ENCODE results near the gene LRMDA.

Gene LRMDA

GRCh38 chr10:75845176-75845947 is 413.9 kb downstream of the LRMDA start:
- Histone ChIP-seq H3K27ac (no peak overlapping the region), H3K4me3 (IDR thresholded peaks at IDR 0.05; ENCODE audit: insufficient read depth, low read depth, low read length) (no peak overlapping the region), H3K79me2 (ENCODE audit: insufficient read depth, low read depth) (no peaks in the 10 kb centered on the region), H4K20me1 (ENCODE audit: insufficient read depth) (no peaks in the 10 kb centered on the region), H3K4me1 (ENCODE audit: low read depth, poor library complexity, severe bottlenecking) (no peaks in the 10 kb centered on the region), H3K4me2 (no peak overlapping the region), H3K36me3 (ENCODE audit: insufficient read depth) (no peaks in the 10 kb centered on the region), H3K27me3 (ENCODE audit: insufficient read depth, low read depth) (no peaks in the 10 kb centered on the region), H2AFZ (ENCODE audit: low read depth) (no peak overlapping the region), H3K9ac (no peak overlapping the region)
- TF ChIP-seq CTCF (conservative IDR thresholded peaks at IDR 0.05; ENCODE audit: low read depth, low read length), result no peak

GRCh38 chr10:75847477-75847876 is 416.1 kb downstream of the LRMDA start:
- Histone ChIP-seq H3K36me3 (ENCODE audit: insufficient read depth) (no peaks in the 10 kb centered on the region), H3K79me2 (ENCODE audit: insufficient read depth, low read depth) (no peaks in the 10 kb centered on the region), H3K4me2 (no peak overlapping the region), H2AFZ (ENCODE audit: low read depth) (no peak overlapping the region), H4K20me1 (ENCODE audit: insufficient read depth) (no peaks in the 10 kb centered on the region), H3K27ac (no peak overlapping the region), H3K4me3 (IDR thresholded peaks at IDR 0.05; ENCODE audit: insufficient read depth, low read depth, low read length) (no peak overlapping the region), H3K4me1 (ENCODE audit: low read depth, poor library complexity, severe bottlenecking) (no peaks in the 10 kb centered on the region), H3K9ac (no peak overlapping the region), H3K27me3 (ENCODE audit: insufficient read depth, low read depth) (no peaks in the 10 kb centered on the region)
- TF ChIP-seq CTCF (conservative IDR thresholded peaks at IDR 0.05; ENCODE audit: low read depth, low read length), result no peak

- H3K36me3 ChIP-seq (ENCODE audit: insufficient read depth), result no peaks in the 10 kb centered on the region
- H3K4me2 ChIP-seq, result no peak overlapping the region
Measured at GRCh38 chr10:75851580-75852345, 420.3 kb downstream of the LRMDA start.

GRCh38 chr10:75852851-75853484 is 421.5 kb downstream of the LRMDA start:
- TF ChIP-seq CTCF (conservative IDR thresholded peaks at IDR 0.05; ENCODE audit: low read depth, low read length), result peak; percentile 40
- Histone ChIP-seq H3K27ac (no peak overlapping the region), H3K79me2 (ENCODE audit: insufficient read depth, low read depth) (no peaks in the 10 kb centered on the region), H3K27me3 (ENCODE audit: insufficient read depth, low read depth) (no peaks in the 10 kb centered on the region), H3K4me1 (ENCODE audit: low read depth, poor library complexity, severe bottlenecking) (no peaks in the 10 kb centered on the region), H3K9ac (no peak overlapping the region), H3K4me3 (IDR thresholded peaks at IDR 0.05; ENCODE audit: insufficient read depth, low read depth, low read length) (no peak overlapping the region), H3K4me2 (no peak overlapping the region), H2AFZ (ENCODE audit: low read depth) (no peak overlapping the region), H3K36me3 (ENCODE audit: insufficient read depth) (no peaks in the 10 kb centered on the region), H4K20me1 (ENCODE audit: insufficient read depth) (no peaks in the 10 kb centered on the region)

More at GRCh38 chr10:75851580-75852345, 420.3 kb downstream of the LRMDA start:
- TF ChIP-seq CTCF (conservative IDR thresholded peaks at IDR 0.05; ENCODE audit: low read depth, low read length), result no peak
- Histone ChIP-seq H3K27me3 (ENCODE audit: insufficient read depth, low read depth) (no peaks in the 10 kb centered on the region), H3K79me2 (ENCODE audit: insufficient read depth, low read depth) (no peaks in the 10 kb centered on the region), H3K27ac (no peak overlapping the region), H4K20me1 (ENCODE audit: insufficient read depth) (no peaks in the 10 kb centered on the region), H3K4me1 (ENCODE audit: low read depth, poor library complexity, severe bottlenecking) (no peaks in the 10 kb centered on the region), H2AFZ (ENCODE audit: low read depth) (no peak overlapping the region), H3K9ac (no peak overlapping the region), H3K4me3 (IDR thresholded peaks at IDR 0.05; ENCODE audit: insufficient read depth, low read depth, low read length) (no peak overlapping the region)
